Liver (tissue), 3 donors: Measurements from ENCODE around the gene PYROXD2.

Source experiments
- ATF3 ChIP-seq: IDR thresholded peaks from 2 replicates; pipeline ENCODE4 v1.6.1; 2016; ENCODE audit warnings: antibody characterized with exemption
- CTCF ChIP-seq: fragments of 150-350 bp; IDR thresholded peaks from 2 replicates; pipeline ENCODE4 v1.5.1; 2017; ENCODE audit warnings: improper control_type of control experiment, low read depth, low read length; ENCODE audit not compliant: missing input control
- RAD21 ChIP-seq, 2 donors: IDR thresholded peaks; 2 replicates each; pipeline ENCODE4 v1.6.1; 2016; ENCODE audit warnings: antibody characterized with exemption in 2 of 2, mild to moderate bottlenecking in 2 of 2
- REST ChIP-seq: IDR thresholded peaks from 2 replicates; pipeline ENCODE4 v1.6.1; 2016; ENCODE audit warnings: antibody characterized with exemption, mild to moderate bottlenecking
- TAF1 ChIP-seq: conservative IDR thresholded peaks from 2 replicates; pipeline ENCODE4 v1.6.1; 2016; ENCODE audit warnings: antibody characterized with exemption, mild to moderate bottlenecking
- YY1 ChIP-seq: IDR thresholded peaks from 2 replicates; pipeline ENCODE4 v1.6.1; 2016; ENCODE audit warnings: antibody characterized with exemption, mild to moderate bottlenecking
- donor health status: healthy.
- donor health status: healthy.

- TF ChIP-seq CTCF: no peak
- TF ChIP-seq REST: no peak
- no peak for TF ChIP-seq TAF1
- no peak for TF ChIP-seq ATF3
- no peak for TF ChIP-seq RAD21 (IDR thresholded peaks at IDR 0.05)
- TF ChIP-seq YY1: no peak
Measured at GRCh38 chr10:98432330-98432729, 17.3 kb upstream of the PYROXD2 start.
